NT2/D1 (cell line): ENCODE data around the gene CAV1.

Experiments
- DNase-seq: peaks from one replicate; pipeline ENCODE4 v3.0.0-alpha.2; 2011; ENCODE audit warnings: low read depth, low spot score
- H3K27me3 ChIP-seq: 2 replicates; pipeline ENCODE4 v1.6.0; 2011; ENCODE audit warnings: mild to moderate bottlenecking; ENCODE audit not compliant: insufficient read length, insufficient read depth
- H3K36me3 ChIP-seq: 2 replicates; pipeline ENCODE4 v1.6.1; 2011; ENCODE audit warnings: mild to moderate bottlenecking, low read length, mixed read lengths; ENCODE audit not compliant: insufficient read depth, insufficient read length
- H3K4me1 ChIP-seq: 2 replicates; pipeline ENCODE4 v1.5.1; 2011; ENCODE audit not compliant: insufficient read depth, insufficient read length
- H3K4me3 ChIP-seq: 2 replicates; pipeline ENCODE4 v1.5.1; 2011; ENCODE audit warnings: low read depth; ENCODE audit not compliant: insufficient read length
- H3K9ac ChIP-seq: 2 replicates; pipeline ENCODE4 v1.6.0; 2011; ENCODE audit warnings: low read depth; ENCODE audit not compliant: insufficient read length
- H3K9me3 ChIP-seq: 2 replicates; pipeline ENCODE4 v1.5.1; 2011; ENCODE audit warnings: mild to moderate bottlenecking, low read length; ENCODE audit not compliant: insufficient read depth
- SUZ12 ChIP-seq: IDR thresholded peaks from 2 replicates; pipeline ENCODE4 v1.6.1; 2011; ENCODE audit not compliant: insufficient read length, insufficient read depth; ENCODE audit errors: extremely low read depth
- YY1 ChIP-seq: IDR thresholded peaks from 2 replicates; pipeline ENCODE4 v1.6.1; 2011; ENCODE audit not compliant: insufficient read length, insufficient read depth
- ZNF274 ChIP-seq: IDR thresholded peaks from 2 replicates; pipeline ENCODE4 v1.6.1; 2011; ENCODE audit warnings: mild to moderate bottlenecking, low read depth, low read length

CAV1 gene

DNA sequence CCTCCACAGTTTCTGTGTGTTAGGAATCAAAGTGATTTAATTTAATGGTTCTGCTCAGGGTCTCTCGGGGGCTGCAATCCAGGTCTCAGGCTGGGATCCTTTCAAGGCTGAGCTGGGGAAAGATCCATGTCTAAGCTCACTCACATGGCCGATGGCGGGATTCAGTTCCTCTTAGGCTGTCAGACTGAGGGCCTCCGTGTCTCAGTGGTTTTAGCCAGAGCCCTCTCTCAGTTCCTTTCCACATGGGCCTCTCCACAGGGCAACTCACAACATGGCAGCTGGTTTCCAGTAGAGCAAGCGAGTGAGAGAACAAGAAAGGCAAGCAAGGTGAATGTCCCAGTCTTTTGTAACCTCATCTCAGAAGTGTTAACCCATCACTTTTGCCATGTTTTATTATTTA is 26.9 kb downstream of the CAV1 start:
- no peak for TF ChIP-seq ZNF274
- no peak for TF ChIP-seq SUZ12
- no peak for TF ChIP-seq YY1
- H3K9me3 ChIP-seq = no peaks in the 10 kb centered on the region
- H3K27me3 ChIP-seq = no peaks in the 10 kb centered on the region
- H3K4me3 ChIP-seq = no peak overlapping the region
- no peaks in the 10 kb centered on the region for H3K4me1 ChIP-seq
- no peak overlapping the region for H3K9ac ChIP-seq
- peaks cover 44% of the 10 kb centered on the region for H3K36me3 ChIP-seq
- no peak for DNase-seq

DNA sequence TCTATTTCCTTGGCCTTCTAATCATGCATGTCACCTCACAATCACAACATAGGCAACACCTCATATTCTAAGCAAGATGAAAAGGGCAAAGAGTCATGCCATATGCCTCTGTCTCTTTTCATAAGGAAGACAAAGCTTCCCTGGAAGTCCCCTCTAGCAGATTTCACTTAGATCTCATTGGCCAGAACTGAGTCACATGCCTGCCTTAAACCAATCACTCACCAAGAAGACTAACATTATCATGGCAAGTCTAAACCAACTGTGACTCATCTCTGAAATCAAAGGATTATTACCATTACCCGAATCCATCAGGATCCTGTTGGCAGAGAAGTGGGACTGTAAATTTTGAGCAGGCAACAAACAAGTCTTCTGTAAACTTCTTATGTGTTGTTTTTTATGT is 27.8 kb downstream of the CAV1 start:
- no peak overlapping the region for H3K4me3 ChIP-seq
- no peak for DNase-seq
- no peak overlapping the region for H3K9ac ChIP-seq
- H3K36me3 ChIP-seq = peaks cover 41% of the 10 kb centered on the region
- no peaks in the 10 kb centered on the region for H3K4me1 ChIP-seq
- H3K27me3 ChIP-seq = no peaks in the 10 kb centered on the region
- TF ChIP-seq ZNF274 (no peak), YY1 (no peak), SUZ12 (no peak)
- H3K9me3 ChIP-seq = no peaks in the 10 kb centered on the region

DNA sequence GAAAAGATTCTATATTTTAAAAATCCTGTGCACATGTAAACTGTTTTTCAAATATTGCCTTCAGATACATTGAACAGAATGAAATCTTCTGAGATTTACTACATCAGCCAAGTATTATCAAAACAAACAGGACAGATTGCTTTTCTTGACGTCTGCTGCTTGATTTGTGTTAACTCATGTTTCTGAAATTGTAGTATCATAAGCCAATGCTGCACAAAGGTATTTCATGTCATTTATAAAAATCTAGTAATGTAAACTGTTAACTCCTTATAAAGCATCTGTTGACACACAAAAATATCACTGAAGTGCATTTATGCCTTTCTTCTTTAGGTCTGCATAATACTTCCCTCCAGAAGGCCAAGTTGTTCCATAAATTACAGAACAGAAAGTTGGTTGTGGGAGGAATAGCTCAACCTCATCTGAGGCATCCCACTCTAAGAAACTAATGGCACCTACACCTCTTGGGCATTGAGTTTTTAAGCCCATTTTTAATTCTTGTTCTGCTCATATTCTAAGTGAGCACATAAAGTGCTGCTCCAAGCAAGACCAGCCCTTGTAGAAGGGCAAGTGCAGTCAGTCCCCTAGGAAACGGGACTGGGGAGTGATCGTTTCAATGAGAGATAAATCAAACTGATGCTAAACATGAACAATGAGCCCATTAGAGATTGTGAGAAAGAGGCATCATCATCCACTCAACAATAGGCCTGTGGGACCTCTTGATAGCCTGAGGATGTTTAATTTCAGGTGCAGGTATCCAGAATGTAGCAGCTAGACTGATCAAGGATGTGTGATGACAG is 28.5 kb downstream of the CAV1 start:
- TF ChIP-seq YY1 (no peak), SUZ12 (no peak), ZNF274 (no peak)
- H3K4me1 ChIP-seq = no peaks in the 10 kb centered on the region

DNA sequence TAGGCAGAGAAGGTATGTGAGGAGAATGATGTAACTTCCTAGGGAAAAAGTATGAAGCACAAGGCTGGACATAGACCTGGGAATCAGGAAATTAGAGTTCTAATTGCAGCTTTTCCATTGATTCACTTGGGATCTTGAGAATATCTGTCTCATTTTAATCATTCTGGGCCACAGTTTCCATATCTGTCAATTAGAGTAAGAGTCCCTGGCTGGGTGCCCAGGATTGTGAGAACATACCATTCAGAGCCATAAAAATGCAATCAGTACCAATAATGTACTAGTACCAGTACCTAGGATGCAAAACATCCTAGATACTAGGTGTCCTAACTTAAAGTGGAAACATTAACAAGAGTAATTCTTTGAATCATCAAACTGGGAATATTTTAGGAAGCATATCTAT is 29.6 kb downstream of the CAV1 start:
- Histone ChIP-seq H3K27me3 (no peaks in the 10 kb centered on the region), H3K4me3 (no peak overlapping the region), H3K9ac (no peak overlapping the region), H3K36me3 (peaks cover 42% of the 10 kb centered on the region), H3K9me3 (no peaks in the 10 kb centered on the region), H3K4me1 (no peaks in the 10 kb centered on the region)
- DNase-seq = no peak
- TF ChIP-seq YY1 (no peak), SUZ12 (no peak), ZNF274 (no peak)

More for the DNA sequence above, 28.5 kb downstream of the CAV1 start:
- Histone ChIP-seq H3K4me3 (no peak overlapping the region), H3K9me3 (no peaks in the 10 kb centered on the region), H3K9ac (no peak overlapping the region), H3K36me3 (peaks cover 42% of the 10 kb centered on the region), H3K27me3 (no peaks in the 10 kb centered on the region)
- no peak for DNase-seq

DNA sequence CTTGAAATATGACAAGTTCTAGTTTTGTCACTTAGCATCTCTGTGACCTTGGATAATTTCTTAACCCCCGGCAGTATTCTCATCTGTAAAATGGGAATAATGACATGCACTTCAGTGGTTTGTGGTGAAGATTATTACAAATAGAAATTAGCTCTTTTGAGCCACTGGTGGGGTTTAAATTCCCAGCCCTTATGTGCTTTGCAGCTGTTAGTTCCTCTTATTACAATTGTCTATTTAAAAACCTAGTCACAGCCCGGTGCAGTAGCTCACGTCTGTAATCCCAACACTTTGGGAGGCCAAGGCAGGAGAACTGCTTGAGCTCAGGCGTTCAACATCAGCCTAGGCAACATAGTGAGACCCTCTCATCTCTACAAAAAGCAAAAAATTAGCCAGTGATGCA is 30.1 kb downstream of the CAV1 start:
- Histone ChIP-seq H3K4me3 (no peak overlapping the region), H3K27me3 (no peaks in the 10 kb centered on the region), H3K9ac (no peak overlapping the region), H3K9me3 (no peaks in the 10 kb centered on the region), H3K36me3 (peaks cover 46% of the 10 kb centered on the region), H3K4me1 (no peaks in the 10 kb centered on the region)
- DNase-seq = no peak
- TF ChIP-seq ZNF274 = no peak
- no peak for TF ChIP-seq SUZ12
- no peak for TF ChIP-seq YY1

DNA sequence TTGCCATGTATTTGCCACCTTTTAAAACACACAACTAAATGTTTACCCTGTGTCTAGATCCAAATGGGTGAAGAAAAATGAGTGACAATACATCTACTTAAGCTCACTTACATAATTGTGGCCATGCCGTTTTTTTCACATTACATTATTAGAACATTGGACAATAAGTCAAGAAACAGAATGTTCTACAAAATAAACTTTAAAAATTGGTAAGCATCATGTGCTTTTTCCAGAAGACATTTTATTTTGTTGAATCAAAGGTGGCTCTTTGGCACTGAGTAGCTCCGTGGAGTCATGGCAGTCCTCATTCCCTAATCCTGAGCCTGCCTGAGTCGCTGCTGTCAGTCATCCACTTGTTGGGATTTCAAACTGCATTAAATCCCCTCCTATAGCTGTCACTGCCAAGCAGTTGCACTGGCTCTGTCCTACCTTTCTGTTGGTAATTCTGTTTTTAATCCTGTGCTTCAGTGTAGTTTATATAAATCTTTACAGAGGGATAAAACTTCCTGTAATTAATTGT is 32.3 kb downstream of the CAV1 start:
- TF ChIP-seq YY1 (no peak), ZNF274 (no peak), SUZ12 (no peak)
- Histone ChIP-seq H3K4me1 (no peaks in the 10 kb centered on the region), H3K27me3 (no peaks in the 10 kb centered on the region), H3K9ac (no peak overlapping the region), H3K36me3 (peaks cover 39% of the 10 kb centered on the region), H3K4me3 (no peak overlapping the region), H3K9me3 (no peaks in the 10 kb centered on the region)
- DNase-seq = no peak

DNA sequence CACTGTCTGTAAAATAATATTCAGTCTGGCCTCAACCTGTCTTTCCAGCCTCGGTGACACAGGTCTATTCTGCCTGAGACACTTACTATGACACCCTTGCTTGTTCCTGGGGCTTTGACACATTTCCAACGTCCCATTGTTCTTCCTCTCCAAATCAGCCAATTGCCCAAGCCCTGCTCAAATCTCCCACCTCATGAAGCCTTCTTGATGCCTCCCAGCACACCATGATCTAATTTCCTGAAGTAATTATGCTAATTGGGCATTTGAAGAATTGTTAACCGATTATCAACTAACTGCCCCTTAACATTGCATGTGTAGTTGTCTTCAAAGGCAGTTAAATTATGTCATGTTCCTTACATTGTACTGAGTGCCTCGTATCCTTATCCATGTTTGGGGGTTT is 33.1 kb downstream of the CAV1 start:
- no peaks in the 10 kb centered on the region for H3K27me3 ChIP-seq
- H3K36me3 ChIP-seq = peaks cover 39% of the 10 kb centered on the region
- DNase-seq = no peak
- no peak overlapping the region for H3K4me3 ChIP-seq
- H3K9me3 ChIP-seq = no peaks in the 10 kb centered on the region
- no peak for TF ChIP-seq YY1
- no peak for TF ChIP-seq SUZ12
- TF ChIP-seq ZNF274 = no peak
- H3K4me1 ChIP-seq = no peaks in the 10 kb centered on the region
- no peak overlapping the region for H3K9ac ChIP-seq
